Thymus (tissue), 11 donors: ENCODE measurements around the gene ENSA. TPM values are rescaled to one million over a fixed set of nuclear protein-coding genes. Genes with fewer than 3 reads are reported as not detected.

ENCODE experiments used
- DNase-seq, 9 donors: peaks; one replicate each; pipeline ENCODE4 v3.0.0-alpha.2; 2013; ENCODE audit warnings: low spot score in 9 of 9, low read depth in 6 of 9, missing footprints in 1 of 9
- H3K27ac ChIP-seq, 2 donors: one replicate each; pipeline ENCODE4 v1.5.1; 2013; ENCODE audit warnings: control low read depth in 1 of 2, low read depth in 1 of 2, low read length in 1 of 2, mild to moderate bottlenecking in 1 of 2, moderate library complexity in 1 of 2
- H3K27me3 ChIP-seq, 2 donors: one replicate each; pipeline ENCODE4 v1.5.1; 2013; ENCODE audit warnings: low read length in 1 of 2; ENCODE audit not compliant: control insufficient read depth in 2 of 2, insufficient read depth in 1 of 2
- H3K36me3 ChIP-seq, 2 donors: one replicate each; pipeline ENCODE4 v1.5.1; 2013; ENCODE audit warnings: low read length in 1 of 2, mild to moderate bottlenecking in 1 of 2, moderate library complexity in 1 of 2; ENCODE audit not compliant: control insufficient read depth in 2 of 2, insufficient read depth in 2 of 2
- H3K4me1 ChIP-seq, 2 donors: one replicate each; pipeline ENCODE4 v1.5.1; 2013; ENCODE audit warnings: low read length in 2 of 2; ENCODE audit not compliant: control insufficient read depth in 2 of 2, insufficient read depth in 2 of 2
- H3K4me3 ChIP-seq, 2 donors: one replicate each; pipeline ENCODE4 v1.5.1; 2013; ENCODE audit warnings: low read length in 2 of 2, control low read depth in 1 of 2, mild to moderate bottlenecking in 1 of 2
- H3K9me3 ChIP-seq, 2 donors: one replicate each; pipeline ENCODE4 v1.5.1; 2013; ENCODE audit warnings: low read length in 1 of 2, mild to moderate bottlenecking in 1 of 2; ENCODE audit not compliant: control insufficient read depth in 2 of 2, insufficient read depth in 1 of 2
- WGBS: extraction: QIAGEN DNeasy Blood & Tissue Kit; methylation state at CpG from one replicate; pipeline ENCODE4 v1.1.7; 2013; 5-methylcytosine and 5-hydroxymethylcytosine counted together
- polyA plus RNA-seq: library from polyadenylated mRNA; stranded (reverse); fragments of 200-250 nt; gene quantifications from one replicate; pipeline ENCODE4 v1.2.3, GENCODE V29; 2013
- total RNA-seq: library from RNA; stranded (reverse); fragments of 120-200 nt; gene quantifications from one replicate; pipeline ENCODE4 v1.2.4, GENCODE V29; 2013
- donor health status: healthy.

The ENSA gene
- total and polyA plus RNA-seq, 2 donors, result 148 to 149 TPM

DNA sequence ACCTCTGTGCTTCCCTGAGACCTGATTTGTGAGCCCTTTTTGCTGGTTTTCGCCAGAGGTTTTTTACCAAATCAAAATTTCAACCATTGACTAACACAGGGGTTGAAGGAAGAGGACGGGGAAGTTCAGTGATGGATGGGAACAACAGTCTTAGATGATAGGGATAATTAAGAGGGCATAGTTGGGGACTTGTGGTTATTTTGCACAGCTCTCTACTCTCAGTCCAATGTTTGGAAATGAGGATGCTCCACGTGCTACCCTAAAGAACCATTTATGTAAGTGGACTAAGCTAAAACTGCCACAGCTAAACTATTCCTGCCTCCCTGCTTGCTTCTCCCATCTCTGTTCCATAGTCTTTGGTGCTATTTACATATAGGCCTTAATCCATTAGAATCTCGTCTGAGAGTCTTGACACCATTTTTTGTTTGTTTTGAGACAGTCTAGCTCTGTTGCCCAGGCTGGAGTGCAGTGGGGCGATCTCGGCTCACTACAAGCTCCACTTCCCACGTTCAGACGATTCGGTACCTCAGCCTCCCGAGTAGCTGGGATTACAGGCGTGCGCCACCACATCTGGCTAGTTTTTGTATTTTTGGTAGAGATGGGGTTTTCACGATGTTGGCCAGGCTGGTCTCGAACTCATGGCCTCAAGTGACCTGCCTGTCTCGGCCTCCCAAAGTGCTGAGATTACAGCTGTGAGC lies 49.3 kb downstream of the ENSA start:
- Histone ChIP-seq H3K36me3 (peaks cover 4 to 22% of the 10 kb centered on the region in 2 donors), H3K27me3 (no peaks in the 10 kb centered on the region), H3K4me1 (peaks cover 9 to 19% of the 10 kb centered on the region in 2 donors), H3K4me3 (peak overlapping the region; percentile 99 to 100), H3K9me3 (no peaks in the 10 kb centered on the region), H3K27ac (peak overlapping the region; percentile 97)
- 79% methylated on average over 15 of the region's 15 CpGs for WGBS
- DNase-seq, result no peak

DNA sequence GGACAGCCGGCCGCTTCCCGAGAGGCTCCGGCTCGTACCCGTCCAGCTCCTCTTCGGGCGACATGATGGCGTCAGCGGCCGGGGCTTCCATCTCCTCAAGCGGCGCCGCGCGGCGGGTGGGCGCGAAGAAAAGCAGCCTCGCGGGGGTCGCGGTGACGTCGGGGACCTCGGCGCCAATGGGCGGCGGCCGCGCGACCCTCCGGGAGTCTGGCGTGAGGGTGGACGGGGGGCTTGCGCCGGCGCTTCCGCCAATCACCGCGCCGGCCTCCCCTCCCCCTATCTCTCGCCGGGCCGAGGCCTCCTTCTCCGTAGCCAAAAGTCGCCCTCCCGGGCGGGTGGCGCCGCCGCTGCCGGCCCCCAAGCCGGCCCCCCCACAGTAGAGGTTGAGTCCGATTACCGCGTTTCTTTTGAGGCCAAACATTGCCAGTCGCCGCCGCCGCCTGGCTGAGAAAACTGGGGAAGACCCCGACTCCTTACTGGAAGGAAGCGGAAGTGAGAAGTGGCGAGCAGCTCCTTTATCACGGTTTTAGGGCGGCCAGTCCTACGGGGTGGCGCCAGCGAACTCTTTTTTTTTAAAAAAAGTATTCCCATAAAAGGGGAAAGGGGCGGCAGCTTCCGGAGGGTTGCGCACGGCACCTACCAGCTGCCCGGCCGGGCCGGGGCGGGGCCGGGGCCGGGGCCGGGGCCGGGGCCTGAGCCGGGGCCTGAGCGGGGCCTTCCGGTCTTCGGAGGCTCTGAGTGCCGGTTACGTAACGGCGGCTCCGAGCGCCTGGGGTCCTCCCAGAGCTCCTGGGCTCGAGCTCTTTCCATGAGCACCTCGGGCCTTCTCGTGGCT lies 50.1 kb downstream of the ENSA start, which contains the start of gene MCL1:
MCL1 (minus strand) TSS at position 501 of the 835 bp plus-strand sequence; CDS start at position 421, 80 bp downstream.
- WGBS, result under 1% methylated on average over 94 of the region's 94 CpGs
- H3K4me1 ChIP-seq, result peaks cover 12 to 25% of the 10 kb centered on the region in 2 donors
- peak within 1 kb of the TSS; percentile 97 to 99 for H3K27ac ChIP-seq
- H3K27me3 ChIP-seq, result no peaks in the 10 kb centered on the region
- H3K4me3 ChIP-seq, result peak within 1 kb of the TSS; percentile 99 to 100
- no peaks in the 10 kb centered on the region for H3K9me3 ChIP-seq
- peak in 8 of 9 donors; percentile 64 to 93 (median 79) for DNase-seq
- peaks cover 9 to 29% of the 10 kb centered on the region in 2 donors for H3K36me3 ChIP-seq

DNA sequence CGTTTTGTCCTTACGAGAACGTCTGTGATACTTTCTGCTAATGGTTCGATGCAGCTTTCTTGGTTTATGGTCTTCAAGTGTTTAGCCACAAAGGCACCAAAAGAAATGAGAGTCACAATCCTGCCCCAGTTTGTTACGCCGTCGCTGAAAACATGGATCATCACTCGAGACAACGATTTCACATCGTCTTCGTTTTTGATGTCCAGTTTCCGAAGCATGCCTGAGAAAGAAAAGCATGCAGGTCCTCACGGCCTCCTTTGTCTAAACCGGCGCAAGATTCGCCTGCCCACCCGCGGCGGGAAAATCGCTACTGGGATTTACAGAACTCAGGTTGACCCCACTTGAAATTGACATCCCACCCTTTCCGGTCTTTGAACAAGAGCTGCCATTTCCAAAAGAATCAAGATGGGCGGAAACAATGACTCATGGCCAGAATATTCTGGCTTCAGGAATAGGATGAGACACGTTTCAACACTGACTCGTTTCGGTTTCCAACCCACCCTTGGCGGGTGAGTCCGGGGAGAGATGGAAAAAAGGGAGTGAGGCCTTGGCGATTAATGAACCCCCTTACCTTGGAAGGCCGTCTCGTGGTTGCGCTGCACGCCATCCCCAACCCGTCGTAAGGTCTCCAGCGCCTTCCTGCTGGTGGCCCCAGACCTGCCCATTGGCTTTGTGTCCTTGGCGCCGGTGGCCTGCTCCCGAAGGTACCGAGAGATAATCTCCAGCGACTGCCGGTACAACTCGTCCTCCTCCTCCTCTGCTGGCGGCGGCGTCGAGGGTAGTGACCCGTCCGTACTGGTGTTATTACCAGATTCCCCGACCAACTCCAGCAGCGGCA lies 50.9 kb downstream of the ENSA start:
- Histone ChIP-seq H3K27me3 (no peaks in the 10 kb centered on the region), H3K36me3 (peaks cover 15 to 37% of the 10 kb centered on the region in 2 donors), H3K27ac (peak overlapping the region; percentile 97 to 99), H3K4me3 (peak overlapping the region; percentile 99 to 100), H3K4me1 (peaks cover 12 to 26% of the 10 kb centered on the region in 2 donors), H3K9me3 (no peaks in the 10 kb centered on the region)
- DNase-seq, result peak in 5 of 9 donors; percentile 45 to 76 (median 53)
- under 1% methylated on average over 50 of the region's 50 CpGs for WGBS

DNA sequence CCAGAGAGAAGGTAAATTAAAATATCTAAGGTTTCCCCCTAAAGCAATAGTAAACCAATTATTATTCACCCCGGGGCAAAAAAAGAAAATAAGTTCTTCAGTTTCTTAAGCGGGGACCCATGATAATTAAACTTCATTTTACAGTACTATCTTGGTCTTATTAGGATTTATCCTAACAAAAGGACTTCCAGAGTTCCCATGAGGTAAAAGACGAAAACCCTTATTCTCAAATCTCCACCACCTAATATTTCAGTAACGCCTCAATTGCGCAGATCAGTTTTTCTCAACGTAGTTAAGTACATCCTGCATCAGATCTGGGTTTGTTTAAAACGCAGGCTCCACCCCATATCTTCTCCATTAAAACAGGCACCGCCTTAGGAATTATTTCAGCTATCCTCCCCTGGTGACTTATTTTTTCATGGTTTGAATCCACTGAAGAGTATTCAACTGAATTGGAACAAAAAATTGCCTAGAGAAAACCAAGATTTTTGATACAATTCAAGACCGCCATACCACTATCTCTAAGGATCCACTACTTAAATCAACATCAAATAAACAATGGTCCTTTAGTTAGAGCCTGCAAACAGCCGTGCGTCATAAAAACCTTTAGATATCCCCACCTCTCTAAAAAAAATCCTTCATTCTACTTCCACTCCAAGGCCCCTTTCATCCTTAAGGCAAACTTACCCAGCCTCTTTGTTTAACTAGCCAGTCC lies 51.7 kb downstream of the ENSA start:
- DNase-seq, result peak in 2 of 9 donors; percentile 35 to 71
- 12% methylated on average over 11 of the region's 11 CpGs for WGBS
- peaks cover 12 to 31% of the 10 kb centered on the region in 2 donors for H3K4me1 ChIP-seq

DNA sequence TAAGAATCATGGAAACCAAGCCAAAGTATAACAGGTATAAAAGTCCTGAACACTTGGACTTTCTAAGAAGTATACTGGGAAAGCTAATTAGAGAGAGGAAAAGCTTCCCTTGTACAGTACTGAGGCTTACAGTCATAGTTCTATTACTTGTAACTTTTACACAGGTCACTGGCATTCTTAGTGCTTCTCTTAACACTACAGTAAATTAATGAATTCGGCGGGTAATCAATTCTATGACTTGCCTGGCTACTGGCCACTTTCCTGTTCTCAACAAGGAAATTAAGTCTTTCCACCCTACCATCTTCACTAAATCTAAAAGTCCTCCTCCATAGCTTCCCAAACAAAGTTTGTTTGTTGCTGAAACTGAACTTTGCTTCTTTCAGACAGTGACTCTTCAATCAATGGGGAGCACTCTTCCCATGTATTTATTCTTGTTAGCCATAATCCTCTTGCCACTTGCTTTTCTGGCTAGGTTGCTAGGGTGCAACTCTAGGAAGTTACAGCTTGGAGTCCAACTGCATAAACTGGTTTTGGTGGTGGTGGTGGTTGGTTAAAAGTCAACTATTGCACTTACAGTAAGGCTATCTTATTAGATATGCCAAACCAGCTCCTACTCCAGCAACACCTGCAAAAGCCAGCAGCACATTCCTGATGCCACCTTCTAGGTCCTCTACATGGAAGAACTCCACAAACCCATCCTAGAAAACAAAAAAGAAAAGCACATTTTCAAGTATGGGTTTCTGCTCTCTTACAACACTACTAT lies 52.4 kb downstream of the ENSA start:
- Histone ChIP-seq H3K4me1 (peaks cover 12 to 31% of the 10 kb centered on the region in 2 donors), H3K36me3 (peaks cover 27 to 51% of the 10 kb centered on the region in 2 donors), H3K27ac (peak overlapping the region; percentile 78 to 97), H3K9me3 (no peaks in the 10 kb centered on the region), H3K4me3 (peak overlapping the region; percentile 99 to 100), H3K27me3 (no peaks in the 10 kb centered on the region)
- 77% methylated on average over 2 of the region's 2 CpGs for WGBS
- no peak for DNase-seq

More for the DNA sequence above, 51.7 kb downstream of the ENSA start:
- Histone ChIP-seq H3K27me3 (no peaks in the 10 kb centered on the region), H3K27ac (peak overlapping the region; percentile 97 to 99), H3K9me3 (no peaks in the 10 kb centered on the region), H3K4me3 (peak overlapping the region; percentile 99 to 100), H3K36me3 (peaks cover 20 to 45% of the 10 kb centered on the region in 2 donors)

DNA sequence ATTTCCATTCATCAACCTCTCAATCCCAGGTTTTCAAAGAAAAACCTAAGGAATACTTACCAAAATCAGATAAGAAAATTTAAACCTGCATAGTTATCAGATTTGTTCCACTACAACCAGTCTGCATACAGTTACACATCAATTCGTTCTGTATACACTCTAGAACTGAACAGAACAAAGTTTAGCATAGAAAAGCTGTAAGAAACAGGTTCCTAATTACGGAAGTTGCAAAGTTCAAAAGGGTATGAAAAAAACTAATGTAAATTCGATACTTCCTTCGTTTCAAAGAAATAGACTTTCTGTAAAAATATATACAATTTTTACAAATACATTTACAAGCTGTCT lies 53.1 kb downstream of the ENSA start:
- 35% methylated on average over 4 of the region's 4 CpGs for WGBS
- peaks cover 12 to 31% of the 10 kb centered on the region in 2 donors for H3K4me1 ChIP-seq

DNA sequence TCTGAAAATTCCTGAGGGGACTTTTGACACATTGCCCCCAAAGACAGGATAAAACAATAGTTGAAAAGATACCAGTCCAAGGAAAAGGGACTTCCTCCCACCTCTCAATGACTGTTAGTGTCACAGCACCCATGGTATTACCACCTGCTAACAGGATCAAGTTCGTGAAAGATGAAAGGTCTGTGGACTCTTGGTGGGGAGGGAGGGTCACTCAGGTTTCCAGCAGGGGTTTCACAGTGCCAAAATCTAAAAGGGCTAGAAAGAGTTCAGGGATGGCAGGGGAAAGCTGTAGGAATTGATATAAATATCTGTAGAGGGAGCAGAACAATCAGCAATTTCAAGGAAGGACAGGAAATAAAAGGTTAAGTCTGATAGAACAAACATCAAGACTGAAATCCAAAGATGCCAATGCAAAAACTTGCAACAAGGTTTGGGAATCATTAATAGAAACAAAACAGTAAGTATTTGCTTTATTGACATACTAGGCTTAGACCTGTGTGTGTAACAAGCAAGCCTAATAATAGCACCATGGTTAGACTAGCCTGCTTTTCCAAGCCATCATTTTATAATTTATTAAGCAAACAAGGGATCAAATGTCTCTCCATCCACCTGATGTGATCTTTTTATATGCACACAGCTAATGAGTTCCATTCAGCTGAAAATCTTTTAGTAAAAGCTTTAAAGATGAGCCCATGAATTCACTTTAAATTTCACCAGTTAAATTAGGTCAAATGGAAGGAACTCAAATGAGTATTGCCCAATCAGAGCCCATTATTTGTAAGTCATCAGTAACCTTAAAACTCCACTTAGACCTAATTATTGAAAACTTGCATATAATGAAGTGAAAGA lies 53.7 kb downstream of the ENSA start:
- Histone ChIP-seq H3K36me3 (peaks cover 34 to 60% of the 10 kb centered on the region in 2 donors), H3K4me3 (peak overlapping the region; percentile 99 to 100)
- DNase-seq, result no peak

More for the DNA sequence above, 53.1 kb downstream of the ENSA start:
- no peak for DNase-seq
- H3K27ac ChIP-seq, result peak overlapping the region in 1 of 2 donors; percentile 97
- peaks cover 31 to 55% of the 10 kb centered on the region in 2 donors for H3K36me3 ChIP-seq
- peak overlapping the region; percentile 99 to 100 for H3K4me3 ChIP-seq
- no peaks in the 10 kb centered on the region for H3K9me3 ChIP-seq
- no peaks in the 10 kb centered on the region for H3K27me3 ChIP-seq

More for the DNA sequence above, 53.7 kb downstream of the ENSA start:
- Histone ChIP-seq H3K9me3 (no peaks in the 10 kb centered on the region), H3K27me3 (no peaks in the 10 kb centered on the region), H3K4me1 (peaks cover 15 to 37% of the 10 kb centered on the region in 2 donors), H3K27ac (peak overlapping the region in 1 of 2 donors; percentile 43)
- WGBS, result 36% methylated on average over 1 of the region's 1 CpG
